GM12874 (cell line): ENCODE measurements around the gene SCUBE2.

Source experiments
- CTCF ChIP-seq: IDR thresholded peaks from 2 replicates; pipeline ENCODE4 v1.5.1; 2011; ENCODE audit warnings: low read depth, mild to moderate bottlenecking, control low read depth, low read length, moderate library complexity; ENCODE audit not compliant: insufficient read depth

Gene SCUBE2

GRCh38 chr11:9099617-9100016 is 8.2 kb upstream of the SCUBE2 start:
- TF ChIP-seq CTCF: no peak

GRCh38 chr11:9096427-9096826 is 5.0 kb upstream of the SCUBE2 start:
- no peak for TF ChIP-seq CTCF

GRCh38 chr11:9095421-9095820 is 4.0 kb upstream of the SCUBE2 start:
- TF ChIP-seq CTCF: peak; percentile 44

GRCh38 chr11:9094420-9094819 is 3.0 kb upstream of the SCUBE2 start:
- no peak for TF ChIP-seq CTCF

GRCh38 chr11:9092853-9093778 is 1.7 kb upstream of the SCUBE2 start:
- 0 out of 2 replicates have a peak, but pooled peaks have one; percentile 13 for TF ChIP-seq CTCF

- TF ChIP-seq CTCF: no peak
Observed at GRCh38 chr11:9092072-9092471, 673 bp upstream of the SCUBE2 start.

- no peak for TF ChIP-seq CTCF
Observed at GRCh38 chr11:9090488-9091043, 833 bp downstream of the SCUBE2 start.
